Natural killer cell (primary cell): ENCODE results near the gene OMP. TPM values are rescaled to one million over a fixed set of nuclear protein-coding genes. Genes with fewer than 3 reads are reported as not detected.

Experiments used
- ATAC-seq, 3 donors: fragments of 150-1000 bp in 2 of 3; fragments of 200-7000 bp in 1 of 3; cut with Tn5 transposase; 1 replicate in 1 of 3; 2 replicates in 2 of 3; pipeline ENCODE4 v1.10.0; 2021; ENCODE audit warnings: mild to moderate bottlenecking in 2 of 3, moderate library complexity in 2 of 3
- DNase-seq, 2 donors: peaks; one replicate each; pipeline versions ENCODE4 v3.0.0 to v3.0.0-alpha.2; 2013 to 2021; ENCODE audit warnings: mixed read lengths in 1 of 2
- H3K27ac ChIP-seq: one replicate; pipeline ENCODE4 v1.5.1; 2013; ENCODE audit warnings: mild to moderate bottlenecking, low read length
- H3K27me3 ChIP-seq: one replicate; pipeline ENCODE4 v1.6.1; 2013; ENCODE audit warnings: low read length; ENCODE audit not compliant: control insufficient read depth, insufficient read depth
- H3K36me3 ChIP-seq: one replicate; pipeline ENCODE4 v1.6.1; 2013; ENCODE audit warnings: low read length; ENCODE audit not compliant: control insufficient read depth, insufficient read depth
- H3K4me1 ChIP-seq: one replicate; pipeline ENCODE4 v1.6.1; 2013; ENCODE audit warnings: low read length; ENCODE audit not compliant: control insufficient read depth, insufficient read depth
- H3K4me3 ChIP-seq: one replicate; pipeline ENCODE4 v1.5.1; 2013; ENCODE audit warnings: low read length
- H3K9me3 ChIP-seq: one replicate; pipeline ENCODE4 v1.6.1; 2013; ENCODE audit warnings: low read length; ENCODE audit not compliant: control insufficient read depth, insufficient read depth
- H3K27ac Mint-ChIP-seq, 2 donors: one replicate each; pipeline ENCODE4 v1.8.0; 2022; ENCODE audit warnings: mild to moderate bottlenecking in 2 of 2, mixed read lengths in 2 of 2, moderate library complexity in 1 of 2
- H3K27me3 Mint-ChIP-seq, 2 donors: one replicate each; pipeline ENCODE4 v1.8.0; 2022; ENCODE audit warnings: low read depth in 2 of 2, mixed read lengths in 2 of 2
- H3K36me3 Mint-ChIP-seq: one replicate; pipeline ENCODE4 v1.8.0; 2022; ENCODE audit warnings: mixed read lengths
- H3K4me1 Mint-ChIP-seq, 2 donors: one replicate each; pipeline ENCODE4 v1.8.0; 2022; ENCODE audit warnings: mixed read lengths in 2 of 2
- H3K4me3 Mint-ChIP-seq: one replicate; pipeline ENCODE4 v1.8.0; 2022; ENCODE audit warnings: mild to moderate bottlenecking, moderate library complexity, mixed read lengths
- H3K9me3 Mint-ChIP-seq, 2 donors: one replicate each; pipeline ENCODE4 v1.8.0; 2022; ENCODE audit warnings: mixed read lengths in 2 of 2
- WGBS: methylation state at CpG from one replicate; pipeline ENCODE4 v1.1.7; 2013; ENCODE audit warnings: missing lambda C conversion rate; ENCODE audit not compliant: insufficient coverage; 5-methylcytosine and 5-hydroxymethylcytosine counted together
- intact Hi-C: fragments of 100-400 bp; cut with micrococcal nuclease; formaldehyde crosslinking; loops from one replicate; pipeline ENCODE4 v1.14.2; 2022
- total RNA-seq, 4 donors: library from RNA; stranded (reverse); fragments of 120-200 nt in 1 of 4; gene quantifications; one replicate each; pipeline versions ENCODE4 v1.2.3 to v1.2.4, GENCODE V29; 2013 to 2022
- TF ChIP-seq, protein P1 (sequence below): fragments of 200-600 bp; IDR thresholded peaks from one replicate; pipeline ENCODE4 v1.8.0; 2022; ENCODE audit warnings: antibody characterized with exemption

OMP gene
- total RNA-seq, 3 donors from 2014 or later (not counting 1 experiment from before 2014, with no cell fraction given) = 0.82 to 1.4 (median 0.85) TPM

DNA sequence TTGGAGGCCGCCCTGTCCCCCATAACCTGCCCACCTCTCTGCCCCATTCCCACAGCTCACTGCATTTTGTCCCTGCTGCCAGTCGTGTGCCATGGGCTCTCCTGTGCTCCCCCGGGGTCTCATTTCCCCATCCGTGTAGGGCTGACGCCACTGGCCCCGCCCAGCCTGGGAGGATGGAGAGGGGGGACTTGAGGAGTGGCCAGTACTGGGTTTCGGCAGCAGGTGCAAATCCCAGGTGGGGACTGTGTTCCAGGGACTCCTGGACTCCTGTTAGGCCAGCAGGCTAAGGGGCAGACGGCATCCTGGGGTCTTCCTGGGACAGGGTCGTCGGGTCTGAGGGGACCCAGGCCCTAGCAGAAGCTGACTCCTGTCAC lies 24.2 kb downstream of the OMP start:
- intact Hi-C loops = loop anchor here (1.0 to 2.0 kb wide), 2 partner anchors 61 to 492 kb away; no protein-coding TSS in a partner anchor
- Histone ChIP-seq H3K4me1 (peaks cover 17% of the 10 kb centered on the region), H3K27ac (no peak overlapping the region), H3K27me3 (peaks cover 11% of the 10 kb centered on the region), H3K36me3 (no peaks in the 10 kb centered on the region), H3K4me3 (peak overlapping the region; percentile 24), H3K9me3 (no peaks in the 10 kb centered on the region)
- Mint-ChIP-seq H3K4me3 (no peak overlapping the region), H3K36me3 (no peaks in the 10 kb centered on the region), H3K4me1 (peaks cover 0 to 16% of the 10 kb centered on the region in 2 donors), H3K27me3 (peaks cover 9 to 12% of the 10 kb centered on the region in 2 donors), H3K9me3 (no peaks in the 10 kb centered on the region), H3K27ac (no peak overlapping the region)
- no peak for DNase-seq
- WGBS = 22% methylated on average over 10 of the region's 10 CpGs
- peak in 1 of 3 donors; percentile 16 for ATAC-seq
- TF ChIP-seq, protein P1, sequence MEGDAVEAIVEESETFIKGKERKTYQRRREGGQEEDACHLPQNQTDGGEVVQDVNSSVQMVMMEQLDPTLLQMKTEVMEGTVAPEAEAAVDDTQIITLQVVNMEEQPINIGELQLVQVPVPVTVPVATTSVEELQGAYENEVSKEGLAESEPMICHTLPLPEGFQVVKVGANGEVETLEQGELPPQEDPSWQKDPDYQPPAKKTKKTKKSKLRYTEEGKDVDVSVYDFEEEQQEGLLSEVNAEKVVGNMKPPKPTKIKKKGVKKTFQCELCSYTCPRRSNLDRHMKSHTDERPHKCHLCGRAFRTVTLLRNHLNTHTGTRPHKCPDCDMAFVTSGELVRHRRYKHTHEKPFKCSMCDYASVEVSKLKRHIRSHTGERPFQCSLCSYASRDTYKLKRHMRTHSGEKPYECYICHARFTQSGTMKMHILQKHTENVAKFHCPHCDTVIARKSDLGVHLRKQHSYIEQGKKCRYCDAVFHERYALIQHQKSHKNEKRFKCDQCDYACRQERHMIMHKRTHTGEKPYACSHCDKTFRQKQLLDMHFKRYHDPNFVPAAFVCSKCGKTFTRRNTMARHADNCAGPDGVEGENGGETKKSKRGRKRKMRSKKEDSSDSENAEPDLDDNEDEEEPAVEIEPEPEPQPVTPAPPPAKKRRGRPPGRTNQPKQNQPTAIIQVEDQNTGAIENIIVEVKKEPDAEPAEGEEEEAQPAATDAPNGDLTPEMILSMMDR = no peak

DNA sequence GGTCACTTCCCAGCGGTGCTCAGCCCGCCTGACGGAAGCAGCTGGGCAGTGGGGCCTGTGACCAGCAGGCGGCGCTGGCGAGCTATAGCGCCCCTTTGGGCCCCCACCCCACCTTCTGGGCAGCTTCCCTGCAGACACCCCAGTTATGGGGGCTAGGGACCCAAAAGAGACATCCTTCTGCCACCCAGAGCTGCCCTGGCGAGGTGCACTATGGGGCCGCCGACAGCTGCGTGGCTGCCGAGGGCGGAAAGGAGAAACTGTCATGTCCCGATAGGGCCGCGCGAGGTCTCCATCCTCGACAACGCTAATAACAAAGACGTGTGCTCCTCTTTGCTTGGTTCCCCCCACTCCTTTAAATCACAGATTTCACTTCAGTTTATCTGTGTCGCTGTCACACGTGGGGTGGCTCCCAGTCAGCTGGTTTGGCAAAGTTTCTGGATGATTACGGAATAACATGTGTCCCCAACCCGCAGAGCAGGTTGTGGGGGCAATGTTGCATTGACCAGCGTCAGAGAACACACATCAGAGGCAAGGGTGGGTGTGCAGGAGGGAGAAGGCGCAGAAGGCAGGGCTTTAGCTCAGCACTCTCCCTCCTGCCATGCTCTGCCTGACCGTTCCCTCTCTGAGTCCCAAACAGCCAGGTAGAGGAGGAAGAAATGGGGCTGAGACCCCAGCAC lies 24.7 kb downstream of the OMP start:
- Histone ChIP-seq H3K9me3 (no peaks in the 10 kb centered on the region), H3K36me3 (no peaks in the 10 kb centered on the region), H3K4me1 (peaks cover 17% of the 10 kb centered on the region), H3K4me3 (peak overlapping the region; percentile 24), H3K27ac (no peak overlapping the region), H3K27me3 (peaks cover 11% of the 10 kb centered on the region)
- intact Hi-C loops = loop anchor here (1.0 to 2.0 kb wide), 2 partner anchors 61 to 491 kb away; no protein-coding TSS in a partner anchor
- WGBS = 8% methylated on average over 27 of the region's 27 CpGs
- TF ChIP-seq, protein P1 = peak; percentile 96
- Mint-ChIP-seq H3K9me3 (no peaks in the 10 kb centered on the region), H3K4me1 (peaks cover 0 to 16% of the 10 kb centered on the region in 2 donors), H3K36me3 (no peaks in the 10 kb centered on the region), H3K27ac (no peak overlapping the region), H3K27me3 (peaks cover 9 to 12% of the 10 kb centered on the region in 2 donors), H3K4me3 (no peak overlapping the region)
- ATAC-seq (peak; percentile 65 to 86 (median 83)), DNase-seq (peak; percentile 62 to 74)

DNA sequence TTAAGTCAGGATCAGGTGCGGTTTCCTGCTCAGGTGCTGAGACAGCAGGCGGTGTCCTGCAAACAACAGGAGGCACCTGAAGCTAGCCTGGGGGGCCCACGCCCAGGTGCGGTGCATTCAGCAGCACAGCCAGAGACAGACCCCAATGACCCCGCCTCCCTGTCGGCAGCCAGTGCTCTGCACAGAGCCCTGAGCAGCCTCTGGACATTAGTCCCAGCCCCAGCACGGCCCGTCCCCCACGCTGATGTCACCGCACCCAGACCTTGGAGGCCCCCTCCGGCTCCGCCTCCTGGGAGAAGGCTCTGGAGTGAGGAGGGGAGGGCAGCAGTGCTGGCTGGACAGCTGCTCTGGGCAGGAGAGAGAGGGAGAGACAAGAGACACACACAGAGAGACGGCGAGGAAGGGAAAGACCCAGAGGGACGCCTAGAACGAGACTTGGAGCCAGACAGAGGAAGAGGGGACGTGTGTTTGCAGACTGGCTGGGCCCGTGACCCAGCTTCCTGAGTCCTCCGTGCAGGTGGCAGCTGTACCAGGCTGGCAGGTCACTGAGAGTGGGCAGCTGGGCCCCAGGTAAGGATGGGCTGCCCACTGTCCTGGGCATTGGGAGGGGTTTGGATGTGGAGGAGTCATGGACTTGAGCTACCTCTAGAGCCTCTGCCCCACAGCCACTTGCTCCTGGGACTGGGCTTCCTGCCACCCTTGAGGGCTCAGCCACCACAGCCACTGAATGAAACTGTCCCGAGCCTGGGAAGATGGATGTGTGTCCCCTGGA lies 25.5 kb downstream of the OMP start, which contains the start of gene MYO7A:
MYO7A (plus strand) TSS at position 327 of the 772 bp plus-strand sequence. CDS start 2,389 bp downstream, outside the sequence.
- Mint-ChIP-seq H3K27me3 (peaks cover 9 to 12% of the 10 kb centered on the region in 2 donors), H3K27ac (no peak within 1 kb of the TSS), H3K36me3 (no peaks in the 10 kb centered on the region), H3K4me3 (no peak within 1 kb of the TSS), H3K9me3 (no peaks in the 10 kb centered on the region), H3K4me1 (peaks cover 0 to 16% of the 10 kb centered on the region in 2 donors)
- Histone ChIP-seq H3K36me3 (no peaks in the 10 kb centered on the region), H3K4me1 (peaks cover 17% of the 10 kb centered on the region), H3K27me3 (peaks cover 11% of the 10 kb centered on the region), H3K27ac (no peak within 1 kb of the TSS), H3K4me3 (peak within 1 kb of the TSS; percentile 24), H3K9me3 (no peaks in the 10 kb centered on the region)
- TF ChIP-seq, protein P1 = no peak
- 49% methylated on average over 20 of the region's 20 CpGs for WGBS
- ATAC-seq (no peak), DNase-seq (no peak)
- intact Hi-C loops = loop anchor here (1.0 to 2.0 kb wide), 2 partner anchors 60 to 491 kb away; no protein-coding TSS in a partner anchor
